Measurements from ENCODE around the gene SDF4. TPM values are rescaled to one million over a fixed set of nuclear protein-coding genes. Genes with fewer than 3 reads are reported as not detected.
A peak's percentile ranks its signal among the peaks of the same experiment; 100 is the strongest.

SDF4 gene
- total and polyA plus RNA-seq, 10 donors, result 39.1 to 145 (median 88.5) TPM

DNA sequence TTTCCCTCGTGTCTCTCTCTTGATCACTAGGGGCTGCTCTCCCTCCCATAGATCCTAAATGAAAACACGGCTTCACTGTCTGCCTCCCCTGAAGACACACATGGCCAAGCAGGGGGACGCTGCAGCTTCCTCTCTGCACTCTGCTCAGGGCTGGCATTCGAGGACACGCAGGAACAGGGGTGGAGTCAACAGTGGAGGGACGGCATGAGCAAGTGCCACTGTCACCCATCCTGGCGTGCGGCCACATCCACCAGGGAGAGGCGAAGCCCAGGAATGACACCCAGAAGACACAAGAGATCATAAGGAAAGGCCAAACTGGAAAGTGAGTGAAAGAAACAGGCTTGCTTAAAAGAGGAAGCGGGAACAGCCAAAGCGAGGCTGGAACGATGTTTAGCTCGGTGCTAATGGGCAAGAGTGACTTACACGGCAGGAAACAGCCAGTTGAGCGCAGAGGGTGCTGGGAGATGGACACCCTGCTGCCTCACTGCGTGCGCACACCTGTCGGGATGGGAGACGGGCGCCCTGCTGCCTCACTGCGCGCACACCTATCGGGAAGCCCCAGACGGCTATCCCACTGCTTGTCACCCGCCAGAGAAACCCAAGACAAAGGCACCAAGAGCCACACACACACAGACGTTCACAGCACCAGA, 28.3 kb upstream of the SDF4 start:
- peak; percentile 75 for DNase-seq
- no peak overlapping the region for H3K4me3 ChIP-seq
- TF ChIP-seq, protein P1, sequence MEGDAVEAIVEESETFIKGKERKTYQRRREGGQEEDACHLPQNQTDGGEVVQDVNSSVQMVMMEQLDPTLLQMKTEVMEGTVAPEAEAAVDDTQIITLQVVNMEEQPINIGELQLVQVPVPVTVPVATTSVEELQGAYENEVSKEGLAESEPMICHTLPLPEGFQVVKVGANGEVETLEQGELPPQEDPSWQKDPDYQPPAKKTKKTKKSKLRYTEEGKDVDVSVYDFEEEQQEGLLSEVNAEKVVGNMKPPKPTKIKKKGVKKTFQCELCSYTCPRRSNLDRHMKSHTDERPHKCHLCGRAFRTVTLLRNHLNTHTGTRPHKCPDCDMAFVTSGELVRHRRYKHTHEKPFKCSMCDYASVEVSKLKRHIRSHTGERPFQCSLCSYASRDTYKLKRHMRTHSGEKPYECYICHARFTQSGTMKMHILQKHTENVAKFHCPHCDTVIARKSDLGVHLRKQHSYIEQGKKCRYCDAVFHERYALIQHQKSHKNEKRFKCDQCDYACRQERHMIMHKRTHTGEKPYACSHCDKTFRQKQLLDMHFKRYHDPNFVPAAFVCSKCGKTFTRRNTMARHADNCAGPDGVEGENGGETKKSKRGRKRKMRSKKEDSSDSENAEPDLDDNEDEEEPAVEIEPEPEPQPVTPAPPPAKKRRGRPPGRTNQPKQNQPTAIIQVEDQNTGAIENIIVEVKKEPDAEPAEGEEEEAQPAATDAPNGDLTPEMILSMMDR (IDR thresholded peaks at IDR 0.05 in 8 of 11, conservative IDR thresholded peaks at IDR 0.05 in 3 of 11), result no peak
- TF ChIP-seq POLR2AphosphoS5 (IDR thresholded peaks at IDR 0.05), result peak in 2 of 3 donors; percentile 36 to 51
- H3K27me3 ChIP-seq (replicated peaks in 1 of 7), result no peaks in the 10 kb centered on the region
- 58 to 77% (median 63%) methylated on average over 20 to 26 of the region's 26 CpGs for WGBS, 5 donors
- no peaks in the 10 kb centered on the region for H3K9me3 ChIP-seq
- peak overlapping the region in 6 of 8 donors; percentile 17 to 73 (median 54) for H3K27ac ChIP-seq
- peaks cover 0 to 65% (median 35%) of the 10 kb centered on the region in 6 donors for H3K4me1 ChIP-seq
- intact Hi-C loops (cut with DNase I; ENCODE audit: low total_unique reads), result no loop called here
- peaks cover 0 to 100% (median 74%) of the 10 kb centered on the region in 6 donors for H3K36me3 ChIP-seq

DNA sequence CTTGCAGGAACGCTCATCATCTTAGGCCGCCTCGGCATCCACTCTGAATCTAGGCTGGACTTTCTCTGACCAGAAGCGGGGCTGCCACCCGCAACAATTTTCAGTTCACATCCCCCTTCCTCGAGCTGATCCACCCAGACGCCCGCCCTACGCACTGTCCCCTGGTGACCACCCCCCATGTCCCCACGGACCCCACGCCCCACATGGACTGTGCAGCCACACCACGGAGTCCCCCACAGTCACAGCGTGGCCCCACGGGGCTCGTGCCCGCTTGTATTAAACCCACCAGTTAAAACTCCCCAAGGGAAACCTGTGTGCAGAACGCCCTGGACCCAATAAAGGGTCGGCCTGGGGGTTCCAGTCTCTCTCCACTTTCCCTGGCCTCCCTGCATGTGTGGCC, 27.7 kb upstream of the SDF4 start:
- Histone ChIP-seq H3K4me3 (no peak overlapping the region), H3K27ac (peak overlapping the region in 2 of 8 donors; percentile 71 to 73), H3K9me3 (no peaks in the 10 kb centered on the region), H3K4me1 (peaks cover 0 to 59% (median 33%) of the 10 kb centered on the region in 6 donors), H3K27me3 (replicated peaks in 1 of 7) (no peaks in the 10 kb centered on the region), H3K36me3 (peaks cover 0 to 100% (median 74%) of the 10 kb centered on the region in 6 donors)
- intact Hi-C loops (cut with DNase I; ENCODE audit: low total_unique reads), result no loop called here
- TF ChIP-seq POLR2AphosphoS5 (IDR thresholded peaks at IDR 0.05) (no peak), POLR2A (IDR thresholded peaks at IDR 0.05) (no peak)
- TF ChIP-seq, protein P1 (IDR thresholded peaks at IDR 0.05 in 8 of 11, conservative IDR thresholded peaks at IDR 0.05 in 3 of 11), result no peak
- DNase-seq, result no peak
- WGBS, 5 donors, result 91 to 95% (median 95%) methylated on average over 18 of the region's 18 CpGs

DNA sequence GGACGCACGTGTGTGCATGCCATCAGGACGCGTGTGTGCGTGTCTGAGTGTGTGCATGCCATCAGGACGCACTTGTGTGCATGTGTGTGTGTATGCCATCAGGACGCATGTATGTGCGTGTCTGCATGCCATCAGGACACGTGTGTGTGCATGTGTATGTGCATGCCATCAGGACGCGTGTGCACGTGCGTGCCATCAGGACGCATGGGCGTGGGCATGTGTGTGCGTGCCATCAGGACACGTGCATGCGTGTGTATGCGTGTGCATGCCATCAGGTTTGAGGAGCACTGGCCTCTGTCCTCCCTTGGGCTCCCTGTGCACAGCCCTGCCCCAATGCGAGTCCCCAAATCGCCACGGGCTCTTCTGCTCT, 27.3 kb upstream of the SDF4 start:
- H3K27me3 ChIP-seq (replicated peaks in 1 of 7), result no peaks in the 10 kb centered on the region

More for the DNA sequence above, 27.3 kb upstream of the SDF4 start:
- WGBS, 5 donors, result 93 to 98% (median 96%) methylated on average over 15 to 22 of the region's 22 CpGs
- no peaks in the 10 kb centered on the region for H3K9me3 ChIP-seq
- H3K4me1 ChIP-seq, result peaks cover 0 to 56% (median 32%) of the 10 kb centered on the region in 6 donors
- H3K27ac ChIP-seq, result no peak overlapping the region
- intact Hi-C loops (cut with DNase I; ENCODE audit: low total_unique reads), result no loop called here
- H3K36me3 ChIP-seq, result peaks cover 0 to 100% (median 74%) of the 10 kb centered on the region in 6 donors
- DNase-seq, result no peak
- no peak overlapping the region for H3K4me3 ChIP-seq
- TF ChIP-seq, protein P1 (IDR thresholded peaks at IDR 0.05 in 8 of 11, conservative IDR thresholded peaks at IDR 0.05 in 3 of 11), result no peak
- peak; percentile 19 to 69 (median 50) for TF ChIP-seq POLR2AphosphoS5 (IDR thresholded peaks at IDR 0.05)
